K562 (cell line): Measurements from ENCODE around the gene CCDC9. TPM values are rescaled to one million over a fixed set of nuclear protein-coding genes. Genes with fewer than 3 reads are reported as not detected.
A peak's percentile ranks its signal among the peaks of the same experiment; 100 is the strongest.

Experiments
- ARID4B ChIP-seq: sonication (generic); formaldehyde crosslinking; IDR thresholded peaks from 2 replicates; pipeline ENCODE4 v1.8.0; 2022; ENCODE audit warnings: mild to moderate bottlenecking, missing genetic modification reagents
- BCL6 ChIP-seq: fragments of 250-450 bp; sonication (Bioruptor Pico); IDR thresholded peaks from 2 replicates; pipeline ENCODE4 v1.4.0; 2020
- BRD9 ChIP-seq: fragments of 450-650 bp; IDR thresholded peaks from 2 replicates; pipeline ENCODE4 v1.6.1; 2018; ENCODE audit warnings: low read depth; ENCODE audit not compliant: partially characterized antibody
- CHD2 ChIP-seq: IDR thresholded peaks from 2 replicates; pipeline ENCODE4 v1.6.1; 2011; ENCODE audit warnings: low read depth, low read length
- HDAC6 ChIP-seq: IDR thresholded peaks from 2 replicates; pipeline ENCODE4 v1.6.1; 2012; ENCODE audit warnings: low read depth, mild to moderate bottlenecking, control low read depth, inconsistent platforms, low read length, moderate library complexity
- LCOR ChIP-seq: sonication (generic); formaldehyde crosslinking; IDR thresholded peaks from 2 replicates; pipeline ENCODE4 v1.8.0; 2022; ENCODE audit warnings: mild to moderate bottlenecking, missing genetic modification reagents
- MITF ChIP-seq: IDR thresholded peaks from 2 replicates; pipeline ENCODE4 v1.6.1; 2014; ENCODE audit warnings: antibody characterized with exemption
- NBN ChIP-seq: fragments of 450-650 bp; IDR thresholded peaks from 2 replicates; pipeline ENCODE4 v1.6.1; 2016; ENCODE audit warnings: low read depth, mild to moderate bottlenecking
- NCOA1 ChIP-seq: fragments of 450-650 bp; IDR thresholded peaks from 2 replicates; pipeline ENCODE4 v1.6.1; 2016; ENCODE audit warnings: low read depth
- RAD21 ChIP-seq, 2 experiments: fragments of 250-450 bp in 1 of 2; fragments of 450-650 bp in 1 of 2; sonication (Bioruptor Pico) in 1 of 2; formaldehyde crosslinking in 1 of 2; IDR thresholded peaks in 1 of 2; conservative IDR thresholded peaks in 1 of 2; 2 replicates each; pipeline versions ENCODE4 v1.4.0 to v1.8.0; 2020 to 2022; ENCODE audit warnings: mild to moderate bottlenecking in 2 of 2, moderate library complexity in 1 of 2
- RFX1 ChIP-seq: fragments of 450-650 bp; IDR thresholded peaks from 2 replicates; pipeline ENCODE4 v1.6.1; 2016; ENCODE audit warnings: mild to moderate bottlenecking, moderate library complexity
- SIN3B ChIP-seq: fragments of 450-650 bp; IDR thresholded peaks from 2 replicates; pipeline ENCODE4 v1.6.1; 2017; ENCODE audit warnings: low read depth, mild to moderate bottlenecking, moderate library complexity
- SRSF7 ChIP-seq: fragments of 200-400 bp; formaldehyde crosslinking; optimal IDR thresholded peaks from 2 replicates; pipeline ENCODE3; 2017; ENCODE audit warnings: mild to moderate bottlenecking, low read depth, low read length
- TAF7 ChIP-seq: fragments of 450-650 bp; IDR thresholded peaks from 2 replicates; pipeline ENCODE4 v1.6.1; 2016; ENCODE audit warnings: missing genetic modification characterization, missing compliant biosample characterization
- ZKSCAN8 ChIP-seq: fragments of 200-800 bp; sonication (Bioruptor generic); IDR thresholded peaks from 2 replicates; pipeline ENCODE4 v1.6.1; 2016; ENCODE audit warnings: missing genetic modification characterization, missing compliant biosample characterization
- ZNF77 ChIP-seq: fragments of 250-450 bp; sonication (Bioruptor Pico); IDR thresholded peaks from 2 replicates; pipeline ENCODE4 v1.5.0; 2020
- polyA plus RNA-seq, 8 experiments: library from polyadenylated mRNA; depleted of rRNA in 4 of 8; stranded (reverse) in 5 of 8; unstranded in 3 of 8; fragments of >200 nt; fragmentation: Nextera tagmentation in 2 of 8; fragmentation: Illumina TruSeq in 1 of 8; extraction: Ambion mirVana in 2 of 8; extraction: Trizol in 1 of 8; gene quantifications; 2 replicates each; pipeline versions ENCODE4 v1.2.1 to v1.2.3, GENCODE V29; 2011 to 2014; ENCODE audit warnings: inconsistent platforms in 1 of 8, missing spikeins in 1 of 8
- total RNA-seq, 7 experiments: library from RNA; depleted of rRNA in 6 of 7; stranded (reverse); fragments of >200 nt in 6 of 7; fragmentation: Illumina TruSeq in 2 of 7; extraction: Trizol in 2 of 7; gene quantifications; 2 replicates each; pipeline versions ENCODE4 v1.2.1 to v1.2.3, GENCODE V29; 2011 to 2021; ENCODE audit warnings: low replicate concordance in 1 of 7
- TF ChIP-seq, protein P1 (sequence below): fragments of 200-800 bp; sonication (Bioruptor generic); IDR thresholded peaks from 2 replicates; pipeline ENCODE4 v1.6.1; 2017; ENCODE audit warnings: missing genetic modification characterization, missing compliant biosample characterization
- TF ChIP-seq, protein P2 (sequence below), 2 experiments: IDR thresholded peaks; 2 replicates each; pipeline ENCODE4 v1.6.1; 2011; ENCODE audit warnings: borderline replicate concordance in 1 of 2, control low read depth in 1 of 2, low read depth in 1 of 2, low read length in 1 of 2, mild to moderate bottlenecking in 1 of 2, mixed read lengths in 1 of 2, moderate library complexity in 1 of 2; ENCODE audit not compliant: insufficient read depth in 1 of 2, insufficient read length in 1 of 2, poor library complexity in 1 of 2, severe bottlenecking in 1 of 2; ENCODE audit errors: extremely low read depth in 1 of 2

Gene CCDC9
- total and polyA plus RNA-seq, 9 of the 15 experiments (the other 6 are each of a cell fraction or from before 2014, with no cell fraction given): 0.23 to 38.6 (median 8.4) TPM

- TF ChIP-seq, protein P1, sequence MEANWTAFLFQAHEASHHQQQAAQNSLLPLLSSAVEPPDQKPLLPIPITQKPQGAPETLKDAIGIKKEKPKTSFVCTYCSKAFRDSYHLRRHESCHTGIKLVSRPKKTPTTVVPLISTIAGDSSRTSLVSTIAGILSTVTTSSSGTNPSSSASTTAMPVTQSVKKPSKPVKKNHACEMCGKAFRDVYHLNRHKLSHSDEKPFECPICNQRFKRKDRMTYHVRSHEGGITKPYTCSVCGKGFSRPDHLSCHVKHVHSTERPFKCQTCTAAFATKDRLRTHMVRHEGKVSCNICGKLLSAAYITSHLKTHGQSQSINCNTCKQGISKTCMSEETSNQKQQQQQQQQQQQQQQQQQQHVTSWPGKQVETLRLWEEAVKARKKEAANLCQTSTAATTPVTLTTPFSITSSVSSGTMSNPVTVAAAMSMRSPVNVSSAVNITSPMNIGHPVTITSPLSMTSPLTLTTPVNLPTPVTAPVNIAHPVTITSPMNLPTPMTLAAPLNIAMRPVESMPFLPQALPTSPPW (CRISPR knock-in tag): peak; percentile 98
- peak; percentile 27; the same call in 1 of the 2 replicates for TF ChIP-seq CHD2
- TF ChIP-seq, protein P2, sequence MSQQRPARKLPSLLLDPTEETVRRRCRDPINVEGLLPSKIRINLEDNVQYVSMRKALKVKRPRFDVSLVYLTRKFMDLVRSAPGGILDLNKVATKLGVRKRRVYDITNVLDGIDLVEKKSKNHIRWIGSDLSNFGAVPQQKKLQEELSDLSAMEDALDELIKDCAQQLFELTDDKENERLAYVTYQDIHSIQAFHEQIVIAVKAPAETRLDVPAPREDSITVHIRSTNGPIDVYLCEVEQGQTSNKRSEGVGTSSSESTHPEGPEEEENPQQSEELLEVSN (IDR thresholded peaks at IDR 0.05; ENCODE audit: borderline replicate concordance in 1 of 2, extremely low read depth in 1 of 2, insufficient read depth in 1 of 2, insufficient read length in 1 of 2, low read depth in 1 of 2, low read length in 1 of 2, poor library complexity in 1 of 2, severe bottlenecking in 1 of 2): no peak
- no peak for TF ChIP-seq MITF
- no peak for TF ChIP-seq ZNF77 (CRISPR knock-in tag)
- TF ChIP-seq NBN: peak; percentile 54; the same call in 1 of the 2 replicates
- no peak for TF ChIP-seq BCL6 (CRISPR knock-in tag)
- TF ChIP-seq NCOA1: no peak
- peak; percentile 84 for TF ChIP-seq BRD9
- TF ChIP-seq RFX1: no peak
- TF ChIP-seq HDAC6: peak; percentile 74; the same call in 1 of the 2 replicates
- no peak for TF ChIP-seq SRSF7
- 0 out of 2 replicates have a peak, but pooled peaks have one; percentile 18 for TF ChIP-seq TAF7 (tag)
- no peak for TF ChIP-seq LCOR (CRISPR knock-in tag)
- no peak; a peak in 1 of 4 replicates for TF ChIP-seq RAD21 (CRISPR knock-in tag; conservative IDR thresholded peaks at IDR 0.05 in 1 of 2, IDR thresholded peaks at IDR 0.05 in 1 of 2)
- TF ChIP-seq ARID4B (CRISPR knock-in tag): no peak
- TF ChIP-seq SIN3B: no peak
- TF ChIP-seq ZKSCAN8: no peak
Measured at GRCh38 chr19:47240996-47241918, 15.1 kb upstream of the CCDC9 start (continued).
